Measurements from ENCODE around the gene MTMR12. TPM values are rescaled to one million over a fixed set of nuclear protein-coding genes. Genes with fewer than 3 reads are reported as not detected.

The MTMR12 gene
- total RNA-seq, 1 donor, result 17.1 TPM

GRCh38 chr5:32255540-32255900 is 57.2 kb downstream of the MTMR12 start:
- no peak overlapping the region for H3K4me3 ChIP-seq (ENCODE audit: low read depth, low read length)
- TF ChIP-seq CTCF (IDR thresholded peaks at IDR 0.05; ENCODE audit: insufficient read depth, low read length), result no peak
- DNase-seq (ENCODE audit: low read depth), result no peak

GRCh38 chr5:32254881-32255539 is 57.7 kb downstream of the MTMR12 start:
- no peak for TF ChIP-seq CTCF (IDR thresholded peaks at IDR 0.05; ENCODE audit: insufficient read depth, low read length)
- peak; percentile 80 for DNase-seq (ENCODE audit: low read depth)
- H3K4me3 ChIP-seq (ENCODE audit: low read depth, low read length), result no peak overlapping the region

- H3K4me3 ChIP-seq (ENCODE audit: low read depth, low read length), result no peak overlapping the region
- DNase-seq (ENCODE audit: low read depth), result no peak
- no peak for TF ChIP-seq CTCF (IDR thresholded peaks at IDR 0.05; ENCODE audit: insufficient read depth, low read length)
Measured at GRCh38 chr5:32251871-32252458, 60.8 kb downstream of the MTMR12 start.

GRCh38 chr5:32249668-32250067 is 63.1 kb downstream of the MTMR12 start:
- no peak for DNase-seq (ENCODE audit: low read depth)
- TF ChIP-seq CTCF (IDR thresholded peaks at IDR 0.05; ENCODE audit: insufficient read depth, low read length), result no peak
- H3K4me3 ChIP-seq (ENCODE audit: low read depth, low read length), result no peak overlapping the region

- no peak for TF ChIP-seq CTCF (IDR thresholded peaks at IDR 0.05; ENCODE audit: insufficient read depth, low read length)
- DNase-seq (ENCODE audit: low read depth), result no peak
- H3K4me3 ChIP-seq (ENCODE audit: low read depth, low read length), result no peak overlapping the region
Measured at GRCh38 chr5:32245742-32246141, 67.0 kb downstream of the MTMR12 start.

- no peak for DNase-seq (ENCODE audit: low read depth)
- H3K4me3 ChIP-seq (ENCODE audit: low read depth, low read length), result no peak overlapping the region
- TF ChIP-seq CTCF (IDR thresholded peaks at IDR 0.05; ENCODE audit: insufficient read depth, low read length), result no peak
Measured at GRCh38 chr5:32244017-32244416, 68.7 kb downstream of the MTMR12 start.

Data from fibroblast of the aortic adventitia (primary cell).